NCI-H1694 (cell line): Measurements from ENCODE around the gene SPEN.
"Not testable (repeated sequence)": the region's sequence is repeated elsewhere in the genome, so short reads cannot be mapped to it uniquely, and the experiment has no call there.

Experiments
- DNase-seq: peaks from one replicate; lab custom pipeline; 2025; lab: John Stamatoyannopoulos, UW

SPEN gene

GRCh38 chr1:15960808-15961207, 113.3 kb downstream of the SPEN start:
- no peak for DNase-seq

- DNase-seq, result no peak
Observed at GRCh38 chr1:15961492-15961891, 114.0 kb downstream of the SPEN start.

GRCh38 chr1:15962176-15962575, 114.7 kb downstream of the SPEN start:
- DNase-seq, result no peak

GRCh38 chr1:15962671-15963362, 115.3 kb downstream of the SPEN start:
- DNase-seq, result no peak

GRCh38 chr1:15963363-15963967, 116.0 kb downstream of the SPEN start:
- DNase-seq, result no peak

- DNase-seq, result no peak
Observed at GRCh38 chr1:15963968-15964648, 116.6 kb downstream of the SPEN start.

GRCh38 chr1:15965228-15965767, 117.8 kb downstream of the SPEN start:
- DNase-seq, result no peak

GRCh38 chr1:15966081-15966955, 118.8 kb downstream of the SPEN start:
- DNase-seq, result no peak

GRCh38 chr1:15966956-15967344, 119.4 kb downstream of the SPEN start:
- no peak for DNase-seq

GRCh38 chr1:15968172-15968571, 120.7 kb downstream of the SPEN start:
- no peak for DNase-seq

- no peak for DNase-seq
Observed at GRCh38 chr1:15969321-15969880, 121.9 kb downstream of the SPEN start.

GRCh38 chr1:15970911-15971310, 123.4 kb downstream of the SPEN start:
- no peak for DNase-seq

GRCh38 chr1:15972409-15972808, 124.9 kb downstream of the SPEN start:
- DNase-seq, result no peak

GRCh38 chr1:15973772-15974171, 126.3 kb downstream of the SPEN start:
- DNase-seq, result no peak

GRCh38 chr1:15974855-15975254, 127.3 kb downstream of the SPEN start:
- DNase-seq, result no peak

- DNase-seq, result peak; percentile 18
Observed at GRCh38 chr1:15975358-15975804, 127.9 kb downstream of the SPEN start.

- DNase-seq, result peak; percentile 82
Observed at GRCh38 chr1:15975805-15976680, 128.5 kb downstream of the SPEN start, which contains the start of gene ZBTB17. Gene ZBTB17, minus strand, starts transcription at chr1:15976101. Its CDS starts 27,606 bp downstream, at chr1:15948495.

- DNase-seq, result not testable (repeated sequence)
Observed at GRCh38 chr1:15977947-15978346, 130.4 kb downstream of the SPEN start.

GRCh38 chr1:15981679-15982078, 134.2 kb downstream of the SPEN start:
- DNase-seq, result no peak

GRCh38 chr1:15983275-15983674, 135.8 kb downstream of the SPEN start:
- no peak for DNase-seq
